PFSK-1 (cell line): Measurements from ENCODE around the gene ZNF276. TPM values are rescaled to one million over a fixed set of nuclear protein-coding genes. Genes with fewer than 3 reads are reported as not detected.
A peak's percentile ranks its signal among the peaks of the same experiment; 100 is the strongest.

ENCODE experiments used
- FOXP2 ChIP-seq: optimal IDR thresholded peaks from 2 replicates; pipeline ENCODE3; 2011; ENCODE audit warnings: borderline replicate concordance, control low read depth, inconsistent platforms; ENCODE audit not compliant: insufficient read depth; ENCODE audit errors: extremely low read length, extremely low read depth
- POLR2AphosphoS5 ChIP-seq: IDR thresholded peaks from 2 replicates; pipeline ENCODE4 v1.6.1; 2012; ENCODE audit warnings: low read depth, mild to moderate bottlenecking, control low read depth, low read length, moderate library complexity
- REST ChIP-seq, 2 experiments: IDR thresholded peaks; 2 replicates each; pipeline versions ENCODE4 v1.6.1 to v1.8.0; 2011 to 2012; ENCODE audit warnings: low read depth in 2 of 2, low read length in 2 of 2, control low read depth in 1 of 2, inconsistent platforms in 1 of 2, mild to moderate bottlenecking in 1 of 2, moderate library complexity in 1 of 2; ENCODE audit not compliant: insufficient read depth in 1 of 2
- SIN3A ChIP-seq: IDR thresholded peaks from 2 replicates; pipeline ENCODE4 v1.6.1; 2012; ENCODE audit warnings: mild to moderate bottlenecking, low read length, moderate library complexity, borderline replicate concordance; ENCODE audit not compliant: insufficient read depth
- TAF1 ChIP-seq: IDR thresholded peaks from 2 replicates; pipeline ENCODE4 v1.6.1; 2012; ENCODE audit warnings: low read length, control low read depth, borderline replicate concordance; ENCODE audit not compliant: insufficient read depth
- polyA plus RNA-seq: library from polyadenylated mRNA; unstranded; fragments of >200 nt; gene quantifications from one replicate; pipeline ENCODE4 v1.2.1, GENCODE V29; 2012; ENCODE audit warnings: low read depth, missing spikeins; ENCODE audit not compliant: insufficient read length

ZNF276 gene
- 45.8 TPM for polyA plus RNA-seq

- 0 out of 2 replicates have a peak, but pooled peaks have one; percentile 17 for TF ChIP-seq SIN3A
- peak; percentile 33 for TF ChIP-seq POLR2AphosphoS5
- TF ChIP-seq FOXP2 = no peak
- no peak for TF ChIP-seq TAF1
These were observed at the start of gene ZNF276, which contains the start of gene VPS9D1 for GRCh38 chr16:89720813-89721545. Gene ZNF276, plus strand, starts transcription at chr16:89721537. Its CDS starts 104 bp downstream, at chr16:89721641. Gene VPS9D1, minus strand, starts transcription at chr16:89720898. Its CDS starts 37 bp downstream, at chr16:89720861.

DNA sequence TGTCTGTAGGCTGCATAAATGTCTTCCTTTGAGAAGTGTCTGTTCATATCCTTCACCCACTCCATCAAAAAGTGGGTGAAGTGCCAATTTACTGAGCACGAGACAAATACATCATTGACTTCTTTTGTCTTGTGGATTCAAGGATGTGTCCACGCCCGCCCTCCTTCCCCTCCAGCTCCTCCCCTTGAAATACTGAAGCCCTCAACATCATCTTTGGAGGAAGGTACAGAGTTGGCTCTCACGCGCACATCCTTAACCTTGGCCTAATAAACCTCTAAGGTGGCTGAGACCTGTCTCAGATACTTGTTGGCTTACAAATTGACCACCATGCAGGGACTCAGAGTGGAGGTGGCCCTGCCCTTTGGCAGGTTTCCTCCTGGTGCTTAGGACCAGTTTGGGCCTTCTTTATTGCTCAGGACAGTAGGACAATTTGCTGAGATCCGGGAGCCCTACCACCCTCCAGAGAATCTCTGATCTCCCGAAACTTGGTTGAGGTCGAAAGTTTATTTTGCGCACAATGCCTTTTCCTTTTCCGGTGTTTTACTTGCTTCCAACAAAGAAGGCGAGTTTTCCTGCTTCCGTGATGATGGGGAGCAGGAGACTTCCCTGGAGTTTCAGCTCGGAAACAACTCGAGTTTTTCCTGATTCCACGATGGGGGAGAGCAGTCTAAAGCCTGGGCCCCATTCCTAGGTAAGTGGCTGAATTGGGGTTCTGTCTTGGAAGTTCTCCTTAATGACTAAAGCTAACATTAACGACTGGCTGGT lies 49.0 kb upstream of the ZNF276 start:
- TF ChIP-seq POLR2AphosphoS5 (no peak), SIN3A (no peak), TAF1 (no peak), REST (IDR thresholded peaks at IDR 0.05; ENCODE audit: insufficient read depth in 1 of 2, low read depth in 2 of 2, low read length in 2 of 2) (no peak), FOXP2 (no peak)

GRCh38 chr16:89678258-89678657 lies 43.1 kb upstream of the ZNF276 start:
- TF ChIP-seq TAF1 (no peak), POLR2AphosphoS5 (no peak), SIN3A (no peak), REST (IDR thresholded peaks at IDR 0.05; ENCODE audit: insufficient read depth in 1 of 2, low read depth in 2 of 2, low read length in 2 of 2) (no peak), FOXP2 (no peak)

DNA sequence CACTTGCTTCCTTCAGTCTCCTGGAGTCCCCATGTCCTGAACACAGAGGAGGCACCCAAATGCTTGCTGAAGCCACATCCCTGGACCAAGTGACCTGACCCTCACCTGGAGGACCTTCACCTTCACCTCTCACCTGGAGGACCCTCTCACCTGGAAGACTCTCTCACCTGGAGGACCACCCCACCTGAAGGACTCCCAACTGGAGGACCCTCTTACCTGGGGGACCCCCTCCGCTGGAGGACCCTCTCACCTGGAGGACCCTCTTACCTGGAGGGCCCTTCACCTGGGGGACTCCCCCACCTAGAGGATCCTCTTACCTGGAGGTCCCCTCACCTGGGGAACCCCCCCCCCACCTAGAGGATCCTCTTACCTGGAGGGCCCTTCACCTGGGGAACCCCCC lies 35.4 kb upstream of the ZNF276 start:
- no peak for TF ChIP-seq SIN3A
- no peak for TF ChIP-seq TAF1
- no peak for TF ChIP-seq FOXP2
- TF ChIP-seq POLR2AphosphoS5 = no peak

DNA sequence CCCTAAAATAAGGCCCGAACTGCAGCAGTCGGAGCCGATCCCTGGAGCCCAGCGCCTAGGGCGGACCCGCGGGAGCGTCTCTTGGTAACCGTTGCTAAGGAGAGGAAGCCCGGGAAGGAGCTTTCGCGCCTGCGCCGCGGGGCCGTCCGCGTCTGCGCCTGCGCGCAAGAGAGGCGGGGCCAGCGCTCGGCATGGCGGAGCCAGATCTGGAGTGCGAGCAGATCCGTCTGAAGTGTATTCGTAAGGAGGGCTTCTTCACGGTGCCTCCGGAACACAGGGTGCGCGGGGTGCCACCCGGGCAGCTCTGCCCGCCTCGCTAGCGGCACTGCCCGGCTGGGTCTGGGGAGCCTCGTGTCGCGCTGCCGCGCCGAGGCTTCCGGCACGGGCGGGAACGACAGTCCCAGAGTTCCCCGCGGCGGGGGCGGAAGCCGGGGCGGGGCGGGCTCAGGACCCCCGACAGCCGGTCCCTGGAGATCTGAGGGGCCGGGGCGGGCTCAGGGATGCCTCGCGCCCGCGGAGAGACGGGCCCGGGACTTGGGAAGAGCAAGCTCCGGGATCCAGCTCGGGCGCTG lies 34.7 kb upstream of the ZNF276 start, which contains the start of gene CDK10:
Gene CDK10, plus strand, starts transcription at position 170 of the 572 bp plus-strand sequence. Its CDS starts 22 bp downstream, at position 192.
- peak in 1 of 2 experiments; percentile 61; a peak in 1 of 4 replicates for TF ChIP-seq REST (IDR thresholded peaks at IDR 0.05; ENCODE audit: insufficient read depth in 1 of 2, low read depth in 2 of 2, low read length in 2 of 2)
- peak; percentile 73; the same call in 1 of the 2 replicates for TF ChIP-seq TAF1
- peak; percentile 78 for TF ChIP-seq POLR2AphosphoS5
- no peak for TF ChIP-seq SIN3A
- TF ChIP-seq FOXP2 = peak; percentile 38
